Activated T-helper 17 cell treated with anti-CD3 and anti-CD28 coated beads, Interleukin-2, amount 50 U/mL, for 72 hours (primary cell): Measurements from ENCODE around the gene LACRT. TPM values are rescaled to one million over a fixed set of nuclear protein-coding genes. Genes with fewer than 3 reads are reported as not detected.
A peak's percentile ranks its signal among the peaks of the same experiment; 100 is the strongest.

ENCODE experiments used
- ATAC-seq: fragments of 150-1000 bp; cut with Tn5 transposase; replicated peaks from 2 replicates; pipeline ENCODE4 v1.10.0; 2021; ENCODE audit warnings: mild to moderate bottlenecking, moderate library complexity
- H3K27ac Mint-ChIP-seq: one replicate; pipeline ENCODE4 v1.8.0; 2022; ENCODE audit warnings: mixed read lengths
- H3K27me3 Mint-ChIP-seq: one replicate; pipeline ENCODE4 v1.8.0; 2022; ENCODE audit warnings: mixed read lengths
- H3K36me3 Mint-ChIP-seq: one replicate; pipeline ENCODE4 v1.8.0; 2022; ENCODE audit warnings: low read depth, mild to moderate bottlenecking, mixed read lengths
- H3K4me1 Mint-ChIP-seq: one replicate; pipeline ENCODE4 v1.8.0; 2022; ENCODE audit warnings: mixed read lengths
- H3K4me3 Mint-ChIP-seq: one replicate; pipeline ENCODE4 v1.8.0; 2022; ENCODE audit warnings: mild to moderate bottlenecking, mixed read lengths
- H3K9me3 Mint-ChIP-seq: one replicate; pipeline ENCODE4 v1.8.0; 2022; ENCODE audit warnings: mixed read lengths
- total RNA-seq, 2 donors: library from RNA; stranded (reverse); gene quantifications; one replicate each; pipeline ENCODE4 v1.2.3, GENCODE V29; 2022

LACRT gene
- total RNA-seq, 2 donors from 2014 or later: not detected

DNA sequence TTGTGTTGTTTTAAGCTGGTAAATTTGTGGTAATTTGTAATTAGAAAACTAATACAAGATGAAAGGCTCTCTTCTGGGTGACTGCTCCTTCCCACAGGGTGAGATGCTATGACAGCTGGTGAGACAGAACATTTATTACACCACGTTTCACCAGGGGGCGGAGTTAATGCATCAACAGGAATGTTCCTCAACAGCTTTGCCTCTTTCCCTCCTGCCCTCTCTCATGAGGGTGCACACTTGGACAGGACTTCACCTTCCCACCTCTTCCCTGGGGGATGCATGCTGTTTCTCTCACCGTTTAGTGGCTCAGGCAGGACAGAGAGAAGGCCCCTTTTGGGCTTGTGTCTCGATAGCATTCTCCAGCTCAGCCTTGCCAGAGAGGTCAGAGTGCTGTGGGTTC is 32.9 kb downstream of the LACRT start:
- Mint-ChIP-seq H3K27ac (no peak overlapping the region), H3K4me3 (no peak overlapping the region), H3K9me3 (no peaks in the 10 kb centered on the region), H3K36me3 (no peaks in the 10 kb centered on the region), H3K4me1 (no peaks in the 10 kb centered on the region), H3K27me3 (peaks cover 15% of the 10 kb centered on the region)
- no peak for ATAC-seq

- Mint-ChIP-seq H3K27ac (no peak overlapping the region), H3K4me1 (peaks cover 7% of the 10 kb centered on the region), H3K36me3 (no peaks in the 10 kb centered on the region), H3K27me3 (peaks cover 17% of the 10 kb centered on the region), H3K4me3 (no peak overlapping the region), H3K9me3 (no peaks in the 10 kb centered on the region)
- no peak for ATAC-seq
Observed at GRCh38 chr12:54598970-54599369, 35.7 kb downstream of the LACRT start.

DNA sequence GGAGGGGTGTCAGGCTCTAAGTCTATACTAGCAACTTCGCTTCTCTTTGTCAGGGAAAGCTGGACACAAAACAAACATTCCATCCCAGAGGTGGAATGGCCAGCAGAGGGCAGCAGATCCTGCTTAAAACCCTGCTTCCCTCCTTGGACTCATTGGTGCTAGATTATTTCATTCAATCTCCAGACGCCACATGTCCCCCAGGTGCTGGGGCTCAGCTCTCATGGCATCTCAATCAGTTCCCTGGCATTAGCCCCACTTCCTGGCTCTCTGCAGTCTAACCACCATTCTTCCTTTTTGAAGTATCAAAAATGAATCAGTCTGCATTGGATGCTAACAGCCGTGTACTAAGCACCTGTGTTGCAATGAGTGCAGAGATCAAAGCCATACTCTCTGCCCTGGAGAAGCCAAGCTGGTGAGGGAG is 38.2 kb downstream of the LACRT start:
- peaks cover 7% of the 10 kb centered on the region for H3K4me1 Mint-ChIP-seq
- peaks cover 23% of the 10 kb centered on the region for H3K27me3 Mint-ChIP-seq
- no peaks in the 10 kb centered on the region for H3K9me3 Mint-ChIP-seq
- no peak overlapping the region for H3K27ac Mint-ChIP-seq
- ATAC-seq: peak; percentile 43
- no peak overlapping the region for H3K4me3 Mint-ChIP-seq
- no peaks in the 10 kb centered on the region for H3K36me3 Mint-ChIP-seq

- peaks cover 31% of the 10 kb centered on the region for H3K27me3 Mint-ChIP-seq
- no peak overlapping the region for H3K4me3 Mint-ChIP-seq
- no peak overlapping the region for H3K27ac Mint-ChIP-seq
- H3K36me3 Mint-ChIP-seq: no peaks in the 10 kb centered on the region
- no peaks in the 10 kb centered on the region for H3K9me3 Mint-ChIP-seq
- ATAC-seq: no peak
- H3K4me1 Mint-ChIP-seq: peaks cover 7% of the 10 kb centered on the region
Observed at GRCh38 chr12:54595471-54595870, 39.2 kb downstream of the LACRT start.

GRCh38 chr12:54593725-54594124 is 41.0 kb downstream of the LACRT start:
- ATAC-seq: no peak
- Mint-ChIP-seq H3K4me3 (no peak overlapping the region), H3K9me3 (no peaks in the 10 kb centered on the region), H3K36me3 (peaks cover 5% of the 10 kb centered on the region), H3K27me3 (peaks cover 38% of the 10 kb centered on the region), H3K27ac (no peak overlapping the region), H3K4me1 (peaks cover 15% of the 10 kb centered on the region)

GRCh38 chr12:54593135-54593534 is 41.6 kb downstream of the LACRT start:
- Mint-ChIP-seq H3K27ac (no peak overlapping the region), H3K4me3 (no peak overlapping the region), H3K36me3 (peaks cover 5% of the 10 kb centered on the region), H3K4me1 (peaks cover 16% of the 10 kb centered on the region), H3K9me3 (no peaks in the 10 kb centered on the region), H3K27me3 (peaks cover 39% of the 10 kb centered on the region)
- no peak for ATAC-seq

GRCh38 chr12:54592316-54592715 is 42.4 kb downstream of the LACRT start:
- Mint-ChIP-seq H3K9me3 (no peaks in the 10 kb centered on the region), H3K4me3 (no peak overlapping the region), H3K4me1 (peaks cover 16% of the 10 kb centered on the region), H3K27me3 (peaks cover 42% of the 10 kb centered on the region), H3K36me3 (peaks cover 5% of the 10 kb centered on the region), H3K27ac (no peak overlapping the region)
- ATAC-seq: no peak

GRCh38 chr12:54590978-54591591 is 43.6 kb downstream of the LACRT start:
- H3K27me3 Mint-ChIP-seq: peaks cover 45% of the 10 kb centered on the region
- no peak overlapping the region for H3K27ac Mint-ChIP-seq
- peaks cover 5% of the 10 kb centered on the region for H3K36me3 Mint-ChIP-seq
- H3K4me1 Mint-ChIP-seq: peaks cover 9% of the 10 kb centered on the region
- no peak overlapping the region for H3K4me3 Mint-ChIP-seq
- ATAC-seq: no peak
- H3K9me3 Mint-ChIP-seq: no peaks in the 10 kb centered on the region

DNA sequence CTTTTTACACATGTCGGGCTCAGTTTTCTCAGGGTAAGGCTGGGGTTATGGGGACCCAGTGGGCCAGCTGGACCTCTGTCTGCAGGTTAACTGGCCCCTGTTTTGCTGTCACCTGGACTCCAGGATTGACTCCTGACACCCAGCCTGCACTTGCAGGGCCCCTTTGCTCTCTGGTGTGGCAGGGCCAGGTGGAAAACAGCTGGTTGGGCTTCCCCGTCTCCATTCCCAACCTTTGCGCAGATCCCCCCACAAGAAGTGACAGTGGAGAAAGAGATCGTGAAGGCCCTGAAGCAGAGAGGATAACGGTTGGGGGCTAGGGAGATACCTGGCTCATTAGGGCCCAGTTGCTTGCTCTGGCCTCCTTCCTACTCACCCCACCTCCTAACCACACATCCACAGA is 44.7 kb downstream of the LACRT start:
- Mint-ChIP-seq H3K4me3 (no peak overlapping the region), H3K36me3 (peaks cover 5% of the 10 kb centered on the region), H3K27ac (no peak overlapping the region), H3K27me3 (peaks cover 51% of the 10 kb centered on the region), H3K9me3 (no peaks in the 10 kb centered on the region), H3K4me1 (peaks cover 9% of the 10 kb centered on the region)
- no peak for ATAC-seq

DNA sequence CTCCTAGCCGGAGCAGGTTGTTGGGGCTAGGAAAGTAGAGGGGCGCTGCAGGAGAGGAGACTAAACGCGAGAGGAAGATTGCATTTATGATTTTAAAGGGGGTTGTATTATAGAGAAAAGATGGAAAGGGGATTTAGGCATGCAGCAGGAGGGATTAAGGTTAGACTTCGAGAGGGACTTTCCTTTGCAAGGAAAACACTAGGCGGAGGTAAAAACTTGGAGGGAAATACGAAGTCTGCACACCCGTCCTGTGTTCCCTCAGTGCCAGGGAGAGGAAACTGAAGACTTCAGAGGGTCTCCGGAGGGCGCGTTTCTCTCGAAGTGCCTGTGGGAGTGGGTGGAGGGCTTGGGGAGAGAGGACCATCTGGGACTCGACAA is 45.8 kb downstream of the LACRT start:
- Mint-ChIP-seq H3K9me3 (no peaks in the 10 kb centered on the region), H3K27ac (no peak overlapping the region), H3K4me3 (peak overlapping the region; percentile 25), H3K27me3 (peaks cover 56% of the 10 kb centered on the region), H3K4me1 (peaks cover 9% of the 10 kb centered on the region), H3K36me3 (peaks cover 5% of the 10 kb centered on the region)
- ATAC-seq: no peak

DNA sequence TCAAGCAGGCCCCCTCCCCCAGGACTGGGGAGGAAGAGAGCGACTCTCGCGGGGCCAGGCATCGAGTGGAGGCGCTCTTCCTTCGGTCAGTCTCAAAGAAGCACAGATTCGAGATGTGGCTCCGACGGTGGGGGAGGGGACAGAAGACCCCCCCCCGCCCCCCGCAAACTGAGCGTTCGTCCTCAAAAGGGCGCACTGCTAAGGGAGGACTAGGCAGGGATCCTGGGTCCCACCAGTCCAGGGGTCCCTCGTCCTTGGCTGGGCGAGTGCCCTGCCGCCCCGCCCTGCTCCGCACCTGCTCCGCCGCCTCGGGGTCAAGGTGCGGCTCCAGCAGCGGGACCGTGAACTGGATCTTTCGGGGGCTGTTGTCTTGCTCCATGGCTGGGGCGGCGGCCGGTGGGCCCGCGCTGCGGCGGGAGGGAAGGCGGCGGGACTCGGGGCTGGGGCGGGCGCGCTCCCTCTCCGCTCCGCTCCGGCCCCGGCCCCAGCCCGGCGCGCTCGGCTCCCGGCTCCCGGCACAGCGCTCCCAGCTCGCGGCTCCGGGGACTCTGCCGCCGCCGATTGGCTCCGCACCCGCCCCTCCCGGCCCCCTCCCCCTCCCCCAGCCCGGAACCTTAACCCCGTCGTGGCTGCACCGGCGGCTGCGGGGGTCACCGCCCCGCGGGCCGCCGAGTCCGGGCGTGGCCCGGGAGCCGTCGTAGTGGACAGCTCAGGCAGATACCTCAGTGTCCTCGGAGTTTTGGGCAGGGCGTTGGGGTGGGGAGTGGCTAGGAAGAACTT is 46.4 kb downstream of the LACRT start, which contains the start of gene PPP1R1A:
Gene PPP1R1A, minus strand, starts transcription at position 550 of the 780 bp plus-strand sequence. Its CDS starts 171 bp downstream, at position 379.
- Mint-ChIP-seq H3K4me1 (peaks cover 9% of the 10 kb centered on the region), H3K9me3 (no peaks in the 10 kb centered on the region), H3K27me3 (peaks cover 55% of the 10 kb centered on the region), H3K27ac (no peak within 1 kb of the TSS), H3K36me3 (peaks cover 5% of the 10 kb centered on the region), H3K4me3 (peak within 1 kb of the TSS; percentile 25)
- ATAC-seq: no peak

GRCh38 chr12:54587315-54587873 is 47.3 kb downstream of the LACRT start:
- H3K4me3 Mint-ChIP-seq: no peak overlapping the region
- H3K27me3 Mint-ChIP-seq: peaks cover 57% of the 10 kb centered on the region

GRCh38 chr12:54586620-54587019 is 48.1 kb downstream of the LACRT start:
- Mint-ChIP-seq H3K27ac (no peak overlapping the region), H3K4me1 (peaks cover 9% of the 10 kb centered on the region), H3K36me3 (peaks cover 5% of the 10 kb centered on the region), H3K27me3 (peaks cover 54% of the 10 kb centered on the region), H3K9me3 (no peaks in the 10 kb centered on the region), H3K4me3 (no peak overlapping the region)
- ATAC-seq: no peak

More at GRCh38 chr12:54587315-54587873, 47.3 kb downstream of the LACRT start:
- H3K4me1 Mint-ChIP-seq: peaks cover 9% of the 10 kb centered on the region
- H3K36me3 Mint-ChIP-seq: peaks cover 5% of the 10 kb centered on the region
- no peak overlapping the region for H3K27ac Mint-ChIP-seq
- no peaks in the 10 kb centered on the region for H3K9me3 Mint-ChIP-seq
- ATAC-seq: no peak

DNA sequence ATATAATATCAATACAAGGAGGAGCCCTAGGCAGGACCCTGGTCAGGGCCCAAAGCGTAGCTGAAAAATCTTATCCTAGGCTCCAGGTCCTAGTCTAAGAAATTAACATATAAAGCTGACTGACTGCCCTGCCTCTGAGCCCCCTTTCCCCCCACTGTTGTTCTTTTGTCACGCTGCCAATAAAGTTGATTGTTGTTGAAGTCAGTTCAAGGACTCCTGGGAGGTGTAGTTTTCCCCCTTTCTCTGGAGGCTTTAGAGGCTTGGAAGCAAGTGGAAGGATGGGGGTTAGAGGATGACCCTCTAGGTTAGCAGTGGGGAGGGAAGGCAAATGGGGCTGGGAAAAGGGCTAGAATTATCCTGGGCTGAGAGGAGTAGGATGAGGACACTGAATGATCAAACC is 49.5 kb downstream of the LACRT start:
- no peak for ATAC-seq
- H3K9me3 Mint-ChIP-seq: no peaks in the 10 kb centered on the region
- no peak overlapping the region for H3K4me3 Mint-ChIP-seq
- H3K4me1 Mint-ChIP-seq: peaks cover 9% of the 10 kb centered on the region
- H3K36me3 Mint-ChIP-seq: peaks cover 5% of the 10 kb centered on the region
- H3K27me3 Mint-ChIP-seq: peaks cover 43% of the 10 kb centered on the region
- H3K27ac Mint-ChIP-seq: no peak overlapping the region

DNA sequence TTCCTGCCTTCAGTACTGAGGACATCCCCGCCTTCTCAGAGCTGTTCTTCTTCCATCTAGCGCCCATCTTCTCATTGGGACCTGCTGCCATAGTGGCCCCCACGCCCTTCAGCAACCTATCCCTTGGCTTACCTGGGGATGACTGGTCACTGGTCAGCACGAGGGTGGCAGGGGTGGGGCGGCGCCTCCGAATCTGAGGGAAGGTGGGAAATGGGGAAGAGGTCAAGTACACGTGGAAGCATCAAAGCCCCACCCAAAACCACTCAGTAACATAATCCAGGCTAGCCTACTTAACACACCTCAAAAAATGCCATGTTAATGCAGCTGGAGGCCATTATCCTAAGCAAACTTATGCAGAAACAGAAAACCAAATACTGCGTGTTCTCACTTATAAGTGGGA is 50.6 kb downstream of the LACRT start:
- Mint-ChIP-seq H3K9me3 (no peaks in the 10 kb centered on the region), H3K4me1 (peaks cover 14% of the 10 kb centered on the region), H3K27ac (no peak overlapping the region), H3K4me3 (no peak overlapping the region), H3K27me3 (peaks cover 31% of the 10 kb centered on the region), H3K36me3 (peaks cover under 1% of the 10 kb centered on the region)
- no peak for ATAC-seq
